ENCODE results near the gene MRPL32.

The MRPL32 gene

GRCh38 chr7:42978496-42978895, 46.3 kb downstream of the MRPL32 start:
- H3K4me1 ChIP-seq (ENCODE audit: insufficient read depth, low read length): no peaks in the 10 kb centered on the region
- H3K36me3 ChIP-seq (ENCODE audit: insufficient read depth, low read depth, low read length): no peaks in the 10 kb centered on the region
- H3K4me3 ChIP-seq (ENCODE audit: low read length): no peak overlapping the region

GRCh38 chr7:42980084-42980483, 47.9 kb downstream of the MRPL32 start:
- Histone ChIP-seq H3K36me3 (ENCODE audit: insufficient read depth, low read depth, low read length) (no peaks in the 10 kb centered on the region), H3K27ac (ENCODE audit: low read length) (no peak overlapping the region)

More at GRCh38 chr7:42978496-42978895, 46.3 kb downstream of the MRPL32 start:
- no peaks in the 10 kb centered on the region for H3K27me3 ChIP-seq (ENCODE audit: insufficient read depth, low read length)
- H3K9ac ChIP-seq (ENCODE audit: low read depth, low read length): no peak overlapping the region
- H3K27ac ChIP-seq (ENCODE audit: low read length): no peak overlapping the region
- H3K9me3 ChIP-seq (ENCODE audit: insufficient read depth, low read depth, low read length): 0 out of 2 replicates have a peak, but pooled peaks cover under 1% of the 10 kb centered on the region

GRCh38 chr7:42980514-42980913, 48.3 kb downstream of the MRPL32 start:
- Histone ChIP-seq H3K27me3 (ENCODE audit: insufficient read depth, low read length) (no peaks in the 10 kb centered on the region), H3K9ac (ENCODE audit: low read depth, low read length) (no peak overlapping the region)

More at GRCh38 chr7:42980084-42980483, 47.9 kb downstream of the MRPL32 start:
- no peak overlapping the region for H3K4me3 ChIP-seq (ENCODE audit: low read length)
- no peaks in the 10 kb centered on the region for H3K27me3 ChIP-seq (ENCODE audit: insufficient read depth, low read length)
- H3K4me1 ChIP-seq (ENCODE audit: insufficient read depth, low read length): no peaks in the 10 kb centered on the region
- H3K9me3 ChIP-seq (ENCODE audit: insufficient read depth, low read depth, low read length): peaks cover 17% of the 10 kb centered on the region; the same call in 1 of the 2 replicates
- H3K9ac ChIP-seq (ENCODE audit: low read depth, low read length): no peak overlapping the region

GRCh38 chr7:42981601-42982000, 49.4 kb downstream of the MRPL32 start:
- peaks cover 18% of the 10 kb centered on the region; the same call in 1 of the 2 replicates for H3K9me3 ChIP-seq (ENCODE audit: insufficient read depth, low read depth, low read length)
- H3K27ac ChIP-seq (ENCODE audit: low read length): no peak overlapping the region
- H3K4me3 ChIP-seq (ENCODE audit: low read length): no peak overlapping the region
- H3K9ac ChIP-seq (ENCODE audit: low read depth, low read length): no peak overlapping the region
- no peaks in the 10 kb centered on the region for H3K4me1 ChIP-seq (ENCODE audit: insufficient read depth, low read length)
- H3K36me3 ChIP-seq (ENCODE audit: insufficient read depth, low read depth, low read length): no peaks in the 10 kb centered on the region
- no peaks in the 10 kb centered on the region for H3K27me3 ChIP-seq (ENCODE audit: insufficient read depth, low read length)

More at GRCh38 chr7:42980514-42980913, 48.3 kb downstream of the MRPL32 start:
- Histone ChIP-seq H3K4me1 (ENCODE audit: insufficient read depth, low read length) (no peaks in the 10 kb centered on the region), H3K36me3 (ENCODE audit: insufficient read depth, low read depth, low read length) (no peaks in the 10 kb centered on the region), H3K4me3 (ENCODE audit: low read length) (no peak overlapping the region), H3K27ac (ENCODE audit: low read length) (no peak overlapping the region), H3K9me3 (ENCODE audit: insufficient read depth, low read depth, low read length) (peaks cover 18% of the 10 kb centered on the region; the same call in 1 of the 2 replicates)

GRCh38 chr7:42982604-42983115, 50.5 kb downstream of the MRPL32 start:
- Histone ChIP-seq H3K27ac (ENCODE audit: low read length) (no peak overlapping the region), H3K4me1 (ENCODE audit: insufficient read depth, low read length) (no peaks in the 10 kb centered on the region)

GRCh38 chr7:42984137-42984536, 52.0 kb downstream of the MRPL32 start:
- Histone ChIP-seq H3K9ac (ENCODE audit: low read depth, low read length) (no peak overlapping the region), H3K4me3 (ENCODE audit: low read length) (no peak overlapping the region), H3K27ac (ENCODE audit: low read length) (no peak overlapping the region), H3K27me3 (ENCODE audit: insufficient read depth, low read length) (no peaks in the 10 kb centered on the region), H3K4me1 (ENCODE audit: insufficient read depth, low read length) (no peaks in the 10 kb centered on the region), H3K9me3 (ENCODE audit: insufficient read depth, low read depth, low read length) (peaks cover 18% of the 10 kb centered on the region; the same call in 1 of the 2 replicates), H3K36me3 (ENCODE audit: insufficient read depth, low read depth, low read length) (no peaks in the 10 kb centered on the region)

More at GRCh38 chr7:42982604-42983115, 50.5 kb downstream of the MRPL32 start:
- no peak overlapping the region for H3K4me3 ChIP-seq (ENCODE audit: low read length)
- H3K9me3 ChIP-seq (ENCODE audit: insufficient read depth, low read depth, low read length): peaks cover 18% of the 10 kb centered on the region; the same call in 1 of the 2 replicates
- no peak overlapping the region for H3K9ac ChIP-seq (ENCODE audit: low read depth, low read length)
- H3K27me3 ChIP-seq (ENCODE audit: insufficient read depth, low read length): no peaks in the 10 kb centered on the region
- no peaks in the 10 kb centered on the region for H3K36me3 ChIP-seq (ENCODE audit: insufficient read depth, low read depth, low read length)

GRCh38 chr7:42986213-42986612, 54.0 kb downstream of the MRPL32 start:
- H3K27ac ChIP-seq (ENCODE audit: low read length): no peak overlapping the region
- peaks cover 18% of the 10 kb centered on the region; the same call in 1 of the 2 replicates for H3K9me3 ChIP-seq (ENCODE audit: insufficient read depth, low read depth, low read length)
- H3K9ac ChIP-seq (ENCODE audit: low read depth, low read length): no peak overlapping the region

GRCh38 chr7:42986781-42987248, 54.6 kb downstream of the MRPL32 start:
- Histone ChIP-seq H3K27me3 (ENCODE audit: insufficient read depth, low read length) (no peaks in the 10 kb centered on the region), H3K9ac (ENCODE audit: low read depth, low read length) (no peak overlapping the region), H3K4me3 (ENCODE audit: low read length) (no peak overlapping the region), H3K4me1 (ENCODE audit: insufficient read depth, low read length) (no peaks in the 10 kb centered on the region), H3K36me3 (ENCODE audit: insufficient read depth, low read depth, low read length) (no peaks in the 10 kb centered on the region), H3K27ac (ENCODE audit: low read length) (no peak overlapping the region), H3K9me3 (ENCODE audit: insufficient read depth, low read depth, low read length) (peaks cover 18% of the 10 kb centered on the region; the same call in 1 of the 2 replicates)

More at GRCh38 chr7:42986213-42986612, 54.0 kb downstream of the MRPL32 start:
- H3K4me3 ChIP-seq (ENCODE audit: low read length): no peak overlapping the region
- no peaks in the 10 kb centered on the region for H3K27me3 ChIP-seq (ENCODE audit: insufficient read depth, low read length)
- no peaks in the 10 kb centered on the region for H3K4me1 ChIP-seq (ENCODE audit: insufficient read depth, low read length)
- no peaks in the 10 kb centered on the region for H3K36me3 ChIP-seq (ENCODE audit: insufficient read depth, low read depth, low read length)

Data from iPS-20b (cell line).